HG02623 (cell line): ENCODE data around the gene OPCML.

ENCODE experiments used
- ATAC-seq: cut with Tn5 transposase; IDR thresholded peaks from one replicate; pipeline ENCODE4 v1.9.1; 2021; ENCODE audit warnings: moderate library complexity; ENCODE audit not compliant: unreplicated experiment

OPCML gene

GRCh38 chr11:132716037-132716436 is 816.3 kb downstream of the OPCML start:
- no peak for ATAC-seq

- no peak for ATAC-seq
Observed at GRCh38 chr11:132714859-132715440, 817.4 kb downstream of the OPCML start.

- ATAC-seq, result no peak
Observed at GRCh38 chr11:132712466-132712865, 819.8 kb downstream of the OPCML start.

- ATAC-seq, result no peak
Observed at GRCh38 chr11:132704781-132705375, 827.4 kb downstream of the OPCML start.

- no peak for ATAC-seq
Observed at GRCh38 chr11:132692891-132693290, 839.4 kb downstream of the OPCML start.

DNA sequence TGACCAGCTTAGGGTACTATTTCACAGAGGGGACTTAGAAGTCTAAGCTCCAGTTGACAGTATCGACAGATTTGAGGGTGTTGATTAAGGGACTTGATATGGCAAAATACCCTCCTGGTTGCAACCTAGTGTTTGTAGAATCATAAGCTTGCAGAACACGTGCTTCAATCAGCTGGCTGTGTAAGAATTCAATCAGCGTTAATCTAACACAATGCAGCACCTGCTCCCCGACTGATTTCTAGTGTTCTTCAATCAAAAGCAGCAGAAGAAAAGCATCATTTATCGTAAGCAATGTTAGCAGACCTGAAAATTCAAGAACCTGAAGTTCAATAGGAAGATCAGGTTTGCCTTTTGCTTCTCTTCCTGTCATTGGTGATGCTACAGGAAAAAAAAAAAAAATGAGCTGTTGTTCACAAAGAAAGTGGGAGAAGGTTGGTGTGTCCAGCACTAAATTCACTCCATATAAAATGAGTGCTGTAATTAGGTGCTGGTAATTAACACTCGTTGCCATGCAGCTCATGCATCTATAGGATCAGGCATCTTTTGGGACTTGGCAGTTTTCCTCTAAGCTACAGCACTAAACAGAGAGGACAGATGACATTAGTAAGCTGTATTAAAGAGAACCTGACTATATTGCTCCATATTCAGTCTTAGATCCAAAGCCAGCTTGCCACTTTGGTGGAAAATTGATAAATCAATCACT is 840.3 kb downstream of the OPCML start:
- no peak for ATAC-seq

- no peak for ATAC-seq
Observed at GRCh38 chr11:132686886-132687285, 845.4 kb downstream of the OPCML start.

GRCh38 chr11:132685174-132685611 is 847.1 kb downstream of the OPCML start:
- ATAC-seq, result no peak

DNA sequence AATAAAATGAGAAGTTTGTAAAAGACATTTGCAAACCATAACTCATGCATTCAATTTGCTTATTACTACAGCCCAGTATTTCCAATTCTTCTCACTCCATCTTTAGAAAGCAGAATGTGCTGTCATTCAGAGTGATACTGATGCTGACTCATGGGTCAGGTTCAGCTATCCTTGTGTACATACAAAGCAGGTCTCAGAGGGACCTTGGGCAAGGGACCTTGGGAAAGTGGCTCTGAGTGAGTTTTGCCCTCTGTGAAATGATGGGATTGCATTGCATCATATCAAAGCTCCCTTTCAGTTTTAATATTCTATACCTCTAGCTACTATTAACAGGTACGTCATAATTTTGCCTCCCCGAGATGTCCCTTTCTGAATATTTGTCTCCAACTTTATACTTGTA is 848.7 kb downstream of the OPCML start:
- no peak for ATAC-seq

- no peak for ATAC-seq
Observed at GRCh38 chr11:132681971-132682370, 850.3 kb downstream of the OPCML start.

GRCh38 chr11:132680584-132680983 is 851.7 kb downstream of the OPCML start:
- no peak for ATAC-seq

DNA sequence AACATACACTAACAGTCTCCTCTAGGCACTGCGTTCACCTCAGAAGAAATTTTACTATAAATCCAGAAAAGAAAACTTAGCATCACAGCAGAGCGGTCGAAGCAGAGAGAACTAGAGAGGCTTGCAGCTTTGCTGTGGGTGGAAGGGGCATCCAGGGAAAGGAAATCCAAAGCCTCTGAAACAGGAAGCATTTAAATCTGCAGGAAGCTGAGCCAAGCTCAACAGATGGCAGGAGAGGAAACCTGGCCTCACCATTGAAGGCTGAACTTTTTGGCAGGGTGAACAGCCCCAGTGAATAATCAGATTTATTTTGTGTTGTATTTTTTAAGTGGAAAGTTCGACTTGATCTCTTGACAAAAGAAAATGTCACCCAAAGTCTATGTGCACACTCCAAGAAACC is 858.1 kb downstream of the OPCML start:
- ATAC-seq, result no peak

- no peak for ATAC-seq
Observed at GRCh38 chr11:132671851-132672370, 860.4 kb downstream of the OPCML start.

GRCh38 chr11:132670921-132671675 is 861.2 kb downstream of the OPCML start:
- ATAC-seq, result no peak

GRCh38 chr11:132669949-132670348 is 862.4 kb downstream of the OPCML start:
- no peak for ATAC-seq

- ATAC-seq, result no peak
Observed at GRCh38 chr11:132665205-132665604, 867.1 kb downstream of the OPCML start.

- ATAC-seq, result no peak
Observed at GRCh38 chr11:132658696-132659095, 873.6 kb downstream of the OPCML start.

GRCh38 chr11:132658004-132658403 is 874.3 kb downstream of the OPCML start:
- ATAC-seq, result no peak

GRCh38 chr11:132655187-132655855 is 877.0 kb downstream of the OPCML start:
- no peak for ATAC-seq

GRCh38 chr11:132653237-132653636 is 879.1 kb downstream of the OPCML start:
- ATAC-seq, result no peak
